DMS 273 treated with DMSO at 0.1 percent for 48 hours (cell line): ENCODE results near the gene LTO1.
A peak's percentile ranks its signal among the peaks of the same experiment; 100 is the strongest.

ENCODE experiments used
- DNase-seq: peaks from one replicate; lab custom pipeline; 2025; lab: John Stamatoyannopoulos, UW

The LTO1 gene, protein sequence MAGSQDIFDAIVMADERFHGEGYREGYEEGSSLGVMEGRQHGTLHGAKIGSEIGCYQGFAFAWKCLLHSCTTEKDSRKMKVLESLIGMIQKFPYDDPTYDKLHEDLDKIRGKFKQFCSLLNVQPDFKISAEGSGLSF

DNA sequence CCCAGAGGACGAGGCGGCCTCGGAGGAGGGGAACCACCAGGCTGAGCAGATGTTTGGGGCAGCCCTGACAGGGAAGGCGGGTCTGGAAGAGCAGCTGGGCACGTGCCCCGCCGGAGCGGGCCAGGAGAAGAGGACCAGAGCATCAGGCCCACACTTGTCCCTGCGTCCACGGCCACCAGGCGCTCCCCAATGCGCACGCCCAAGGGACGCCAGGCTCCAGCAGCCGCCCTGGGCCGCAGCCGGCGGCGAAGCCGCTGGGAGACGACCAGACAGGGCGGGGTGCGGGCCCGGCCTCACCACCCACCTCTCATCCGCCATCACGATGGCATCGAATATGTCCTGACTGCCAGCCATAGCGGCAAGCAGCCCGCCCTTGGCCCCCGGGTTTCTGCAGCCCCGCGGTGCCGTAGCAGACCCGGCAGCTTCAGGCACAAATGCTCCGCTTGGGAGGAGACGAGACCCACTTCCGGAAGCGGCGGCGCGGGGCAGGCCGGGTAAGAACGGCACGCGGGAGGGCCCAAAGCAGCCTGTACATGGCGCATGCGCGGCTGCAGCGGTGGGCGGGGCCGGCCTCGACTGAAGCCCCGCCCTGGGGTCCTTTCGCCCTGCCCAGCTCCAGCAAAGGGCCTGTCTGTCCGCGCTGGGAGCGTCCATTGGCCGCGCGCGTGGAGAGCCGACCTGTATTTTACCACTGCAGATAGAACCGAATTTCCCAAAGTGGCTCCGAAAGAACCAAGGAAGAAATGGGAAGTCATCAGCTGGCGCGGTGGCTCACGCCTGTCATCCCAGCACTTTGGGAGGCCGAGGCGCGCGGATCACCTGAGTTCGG lies at the start of gene LTO1:
Gene LTO1 (minus strand): TSS at position 468 of the 829 bp plus-strand sequence. CDS start 114 bp downstream, at position 354.
- DNase-seq, result peak; percentile 73

DNA sequence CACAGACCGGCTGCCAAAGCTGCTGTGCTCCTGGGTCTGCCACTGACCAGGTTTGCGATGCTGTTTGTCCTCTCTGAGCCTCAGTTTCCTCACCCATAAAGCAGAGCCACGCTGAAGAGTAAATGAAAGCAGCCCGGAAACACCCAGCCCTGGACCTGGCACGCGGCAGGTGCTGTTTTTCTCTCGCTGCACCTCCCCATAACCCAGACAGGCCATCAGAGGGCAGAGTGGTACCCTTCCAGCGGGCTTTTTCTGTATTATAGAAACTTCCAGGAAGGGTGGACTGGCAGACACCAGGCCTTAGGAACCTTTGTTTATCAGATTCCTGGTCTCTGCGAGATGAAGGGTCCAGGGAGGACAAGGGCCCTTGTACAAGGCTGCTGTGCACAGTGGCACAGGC lies 46.6 kb upstream of the LTO1 start:
- no peak for DNase-seq

DNA sequence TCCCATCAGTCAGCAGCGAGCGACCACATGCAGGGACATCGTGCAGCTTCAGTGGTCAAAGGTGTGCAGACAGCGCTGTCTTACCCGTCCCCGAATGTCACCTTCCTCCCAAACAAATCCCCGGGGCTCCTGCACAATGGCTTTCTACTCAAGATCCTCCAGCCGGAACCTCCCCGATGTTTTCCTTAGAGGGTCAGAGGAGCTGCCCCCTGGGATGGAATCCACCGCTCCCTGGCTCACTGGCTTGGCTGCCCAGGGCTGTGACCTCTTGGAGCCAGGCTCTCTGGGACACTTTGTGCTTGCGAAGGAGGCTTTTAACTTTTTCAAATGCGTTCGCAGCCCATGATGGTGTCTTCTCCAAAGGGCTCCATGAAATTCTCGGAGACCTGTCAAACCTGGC lies 46.0 kb upstream of the LTO1 start:
- no peak for DNase-seq

DNA sequence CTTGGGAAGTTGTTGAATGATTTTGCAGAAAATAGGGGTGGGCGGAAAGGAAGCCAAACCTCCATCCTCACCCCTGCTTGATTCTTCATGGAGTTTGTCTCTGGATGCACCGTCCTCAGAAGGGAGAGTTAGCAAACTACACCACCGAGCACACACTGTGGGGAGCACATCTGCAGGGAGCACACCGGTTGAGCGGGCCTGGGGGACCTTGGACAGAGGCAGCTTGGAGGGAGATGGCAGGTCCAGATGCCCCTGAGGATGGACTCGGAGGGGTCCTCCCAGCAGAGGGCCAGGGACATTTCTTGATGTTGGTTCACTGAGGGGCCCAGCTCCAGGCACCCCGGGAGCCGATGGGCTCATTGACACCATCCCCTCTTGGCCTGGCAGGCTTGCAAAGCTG lies 43.8 kb upstream of the LTO1 start:
- no peak for DNase-seq

DNA sequence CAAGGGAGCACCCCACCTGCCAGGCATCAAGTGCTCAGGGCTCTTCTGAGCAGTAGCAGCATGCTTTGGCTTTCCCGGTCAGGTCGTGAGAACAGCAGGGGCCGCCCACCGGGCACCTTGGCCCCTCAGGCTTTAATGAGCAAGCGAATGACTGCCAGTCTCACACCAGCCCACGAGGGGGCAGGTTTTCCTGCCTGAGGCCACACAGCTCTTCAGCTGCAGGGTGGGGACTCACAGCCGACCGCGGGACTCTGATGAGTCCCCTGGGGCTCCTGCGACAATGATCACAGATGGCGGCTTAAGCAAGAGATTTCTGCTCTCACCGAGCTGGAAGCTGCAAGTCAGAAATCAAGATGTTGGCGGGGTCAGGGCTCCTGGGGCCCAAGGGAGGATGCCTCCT lies 43.0 kb upstream of the LTO1 start:
- no peak for DNase-seq

DNA sequence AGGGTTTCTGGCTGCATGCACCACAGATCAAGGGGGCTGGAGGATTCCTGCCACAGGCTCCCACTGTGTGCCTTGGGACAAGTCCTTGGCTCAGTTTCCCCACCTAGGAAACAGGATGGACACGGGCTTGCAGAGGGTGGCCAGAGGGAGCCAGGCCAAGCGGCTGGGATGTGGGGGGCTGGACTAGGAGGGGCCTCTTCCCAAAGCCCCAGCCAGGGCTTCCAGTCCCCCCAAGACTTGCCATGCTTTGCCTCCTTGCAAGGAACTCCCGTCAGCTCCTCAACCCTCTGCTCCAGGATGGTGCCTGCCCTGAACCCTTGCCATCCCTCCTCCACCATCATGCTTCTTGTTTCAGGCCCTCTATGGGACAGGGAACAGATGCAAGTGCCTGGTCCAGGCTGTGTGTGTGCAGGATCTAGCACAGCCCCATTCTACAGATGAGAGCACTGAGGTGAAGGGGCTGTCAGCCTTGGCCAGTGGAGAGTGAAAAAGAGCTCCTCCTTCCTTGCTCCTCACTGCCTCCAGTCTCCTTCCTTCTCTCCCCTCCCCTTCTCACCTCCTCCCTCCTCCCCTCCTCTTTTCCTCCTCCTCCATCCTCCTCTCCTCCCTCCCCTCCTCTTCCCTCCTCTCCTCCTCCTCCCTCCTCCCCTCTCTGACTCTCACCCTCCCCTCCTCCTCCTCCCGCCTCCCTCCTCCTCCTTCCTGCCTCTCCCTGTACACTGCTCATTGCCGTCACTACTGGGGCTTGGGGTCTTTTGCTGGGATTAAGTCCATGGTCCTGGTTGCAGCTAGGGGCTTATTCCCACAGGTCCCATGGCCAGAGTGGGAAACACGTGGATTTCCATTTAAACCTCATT lies 42.0 kb upstream of the LTO1 start:
- no peak for DNase-seq

DNA sequence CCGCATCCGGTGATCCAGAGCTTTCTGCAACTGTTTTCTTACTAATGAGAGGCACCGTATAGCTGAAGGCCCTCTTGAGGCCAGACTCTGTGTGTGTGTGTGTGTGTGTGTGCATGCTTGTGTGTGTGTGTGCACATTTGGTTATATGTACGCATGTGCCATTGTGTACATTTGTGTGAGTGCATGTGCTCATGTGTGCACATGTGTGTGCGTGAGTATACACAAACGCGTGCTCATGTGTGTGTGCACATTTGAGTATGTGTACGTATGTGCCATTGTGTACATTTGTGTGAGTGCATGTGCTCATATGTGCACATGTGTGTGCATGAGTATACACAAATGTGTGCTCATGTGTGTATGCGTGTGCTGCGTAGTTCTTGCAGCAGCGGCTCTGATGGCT lies 40.9 kb upstream of the LTO1 start:
- no peak for DNase-seq

DNA sequence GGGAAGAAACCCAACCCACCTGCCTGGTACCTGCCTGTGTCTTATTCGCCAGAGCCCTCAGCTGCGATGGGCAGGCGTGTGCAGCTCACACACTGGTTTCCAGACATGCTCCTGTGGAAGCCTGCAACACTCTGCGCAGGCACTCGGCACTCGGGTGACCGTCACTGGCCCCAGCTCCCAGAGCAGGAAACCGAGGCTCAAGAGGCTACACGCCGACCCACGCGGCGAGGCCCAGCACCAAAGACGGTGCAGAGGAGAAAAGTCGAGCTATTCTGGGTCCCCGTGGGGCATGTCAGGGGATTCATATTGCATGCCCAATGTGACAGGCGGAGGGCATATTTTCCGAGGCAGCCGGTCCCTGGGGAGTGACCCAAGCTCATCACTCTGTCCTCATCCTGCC lies 40.3 kb upstream of the LTO1 start:
- DNase-seq, result no peak

DNA sequence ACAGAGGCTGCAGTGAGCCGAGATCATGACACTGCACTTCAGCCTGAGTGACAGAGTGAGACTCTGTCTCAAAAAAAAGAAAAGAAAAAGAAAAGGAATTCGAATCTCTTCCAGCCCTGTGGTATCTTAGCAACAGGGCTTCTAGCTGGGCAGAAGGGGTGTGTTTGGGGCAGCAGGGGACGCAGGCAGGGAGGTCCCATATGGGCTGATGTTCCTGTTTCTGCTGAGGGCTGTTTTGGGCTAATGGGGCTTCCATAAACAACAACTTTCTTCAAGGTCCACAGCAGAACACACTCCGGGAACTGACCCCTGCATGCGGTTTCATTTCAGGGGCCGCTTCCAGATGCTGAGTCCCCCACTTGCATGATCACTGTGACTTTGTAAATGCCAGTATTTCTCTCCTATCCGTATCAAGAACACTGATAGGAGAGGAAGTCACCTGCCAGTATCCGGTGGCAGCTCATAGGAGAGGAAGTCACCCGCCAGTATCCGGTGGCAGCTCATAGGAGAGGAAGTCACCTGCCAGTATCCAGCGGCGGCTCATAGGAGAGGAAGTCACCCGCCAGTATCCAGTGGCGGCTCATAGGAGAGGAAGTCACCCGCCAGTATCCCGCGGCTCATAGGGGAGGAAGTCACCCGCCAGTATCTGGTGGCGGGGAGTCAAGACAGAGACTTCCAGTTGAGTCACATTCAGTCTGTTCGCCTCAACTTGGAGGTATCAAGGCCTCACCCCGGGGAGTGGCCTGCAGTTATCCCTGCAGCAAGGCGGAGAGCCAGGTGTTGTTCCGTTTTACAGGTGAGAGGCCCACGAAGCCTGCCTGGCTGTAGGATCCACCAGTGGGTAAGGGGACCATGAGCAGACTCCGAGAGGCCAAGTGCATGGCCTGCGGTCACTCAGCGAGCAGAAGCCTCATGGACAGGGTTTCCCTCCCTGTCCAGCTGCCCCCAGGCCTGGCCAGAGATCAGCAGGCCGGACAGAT lies 37.0 kb upstream of the LTO1 start:
- no peak for DNase-seq

DNA sequence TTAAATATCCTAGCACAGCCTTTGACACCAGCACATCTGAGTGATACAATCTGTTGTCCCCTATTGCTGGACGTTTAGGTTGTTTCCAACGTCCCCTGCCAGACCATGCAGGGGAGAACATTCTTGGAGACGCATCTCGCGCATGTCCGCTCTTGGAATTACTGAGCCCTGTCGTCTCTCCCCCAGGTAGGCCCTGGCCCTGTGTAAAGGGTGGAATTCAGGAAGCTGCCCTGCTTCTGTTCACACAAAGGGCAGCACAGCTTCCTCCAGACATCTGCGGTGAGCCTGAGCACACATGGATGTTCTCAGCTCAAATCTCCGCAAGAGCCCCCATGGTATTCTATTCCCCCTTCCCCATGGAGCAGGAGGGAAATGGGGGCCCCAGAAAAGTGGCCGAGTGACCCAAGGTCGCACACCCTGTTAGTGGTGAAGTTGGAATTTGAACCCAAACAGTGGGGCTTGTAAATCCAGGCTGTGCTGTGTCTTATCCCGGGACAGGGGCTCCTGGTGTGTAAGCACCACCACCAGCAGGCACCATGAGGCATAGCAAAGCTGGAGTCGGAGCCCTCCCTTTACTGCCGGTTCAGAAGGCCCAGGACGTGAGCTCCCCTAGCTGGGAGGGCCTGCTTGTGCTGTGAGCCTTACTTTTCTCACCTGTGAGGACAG lies 33.7 kb upstream of the LTO1 start:
- DNase-seq, result no peak

DNA sequence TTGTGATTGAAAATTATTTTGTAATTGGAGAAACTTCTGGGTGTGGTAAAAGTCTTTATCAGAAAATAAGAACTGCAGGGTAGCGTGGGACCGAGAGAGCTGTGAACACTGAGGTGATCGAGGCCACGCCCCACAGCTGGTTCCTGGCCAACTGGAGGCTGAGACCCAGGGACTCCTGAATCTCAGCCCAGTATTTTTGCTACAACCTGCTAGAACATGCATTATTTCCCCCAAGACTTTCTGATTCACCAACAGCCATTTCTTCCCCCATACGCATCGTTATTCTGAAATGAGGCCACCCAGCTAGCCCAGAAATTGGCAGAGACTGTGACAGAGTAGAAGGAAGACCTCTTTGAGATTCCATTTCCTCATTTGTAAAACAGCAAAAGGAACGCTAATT lies 32.0 kb upstream of the LTO1 start:
- DNase-seq, result no peak

DNA sequence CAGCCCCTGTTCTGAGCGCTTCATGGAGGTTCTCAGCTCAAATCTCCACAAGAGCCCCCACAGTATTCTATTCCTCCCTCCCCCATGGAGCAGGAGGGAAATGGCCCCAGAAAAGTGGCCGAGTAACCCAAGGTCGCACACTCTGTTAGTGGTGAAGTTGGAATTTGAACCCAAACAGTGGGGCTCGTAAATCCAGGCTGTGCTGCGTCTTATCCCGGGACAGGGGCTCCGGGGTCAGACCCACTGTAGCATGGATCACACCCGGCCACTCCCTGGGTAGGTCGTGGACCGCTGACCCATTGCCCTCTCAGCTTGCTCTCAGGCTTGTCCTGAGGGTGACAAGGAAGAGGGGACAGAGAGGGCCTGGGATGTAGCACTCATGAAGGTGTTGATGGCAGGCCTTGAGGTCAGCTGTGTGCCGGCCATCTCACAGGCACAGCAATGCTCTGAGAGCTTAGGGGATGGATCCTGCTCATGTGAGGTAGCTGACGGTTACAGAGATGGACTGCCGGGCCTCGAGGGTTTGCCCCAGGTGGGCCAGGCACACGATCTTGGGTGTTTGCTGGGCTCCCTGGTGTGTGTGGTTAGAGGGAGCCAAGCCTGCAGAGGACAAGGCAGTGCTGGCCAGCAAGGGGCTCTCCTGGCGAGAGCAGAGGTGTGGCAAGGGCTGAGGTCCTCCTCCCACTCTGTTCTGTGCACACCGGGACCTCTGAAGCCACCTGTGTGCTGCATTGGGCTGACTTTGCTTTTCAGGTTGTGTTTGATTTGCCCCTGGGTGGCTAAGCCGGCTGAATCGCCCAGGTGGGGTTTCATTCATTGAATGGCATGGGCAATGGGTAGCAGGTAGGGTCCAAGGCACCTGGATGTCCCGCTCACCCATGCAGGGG lies 31.0 kb upstream of the LTO1 start:
- no peak for DNase-seq

DNA sequence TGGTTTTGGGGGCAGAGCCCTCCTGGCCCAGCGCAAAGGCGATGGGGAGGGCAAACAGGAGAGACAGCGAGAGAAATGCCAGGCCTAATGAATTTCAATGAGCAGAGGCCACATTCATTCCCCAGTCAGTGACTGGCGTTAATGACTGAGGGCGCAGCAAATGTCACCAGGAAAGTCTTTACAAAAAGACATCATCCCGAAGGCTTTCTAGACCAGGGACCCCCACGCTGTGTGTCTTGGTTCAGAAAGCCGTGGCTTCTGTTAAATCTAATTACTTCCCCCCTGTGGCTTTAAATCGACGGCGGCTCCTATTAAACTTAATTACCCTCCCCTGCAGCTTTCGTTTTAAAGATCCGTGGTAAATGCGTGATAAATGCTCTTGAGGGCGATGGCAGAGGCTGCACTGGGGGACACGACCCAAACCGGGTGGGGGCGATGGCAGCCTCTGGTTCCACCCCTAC lies 30.2 kb upstream of the LTO1 start:
- DNase-seq, result no peak

DNA sequence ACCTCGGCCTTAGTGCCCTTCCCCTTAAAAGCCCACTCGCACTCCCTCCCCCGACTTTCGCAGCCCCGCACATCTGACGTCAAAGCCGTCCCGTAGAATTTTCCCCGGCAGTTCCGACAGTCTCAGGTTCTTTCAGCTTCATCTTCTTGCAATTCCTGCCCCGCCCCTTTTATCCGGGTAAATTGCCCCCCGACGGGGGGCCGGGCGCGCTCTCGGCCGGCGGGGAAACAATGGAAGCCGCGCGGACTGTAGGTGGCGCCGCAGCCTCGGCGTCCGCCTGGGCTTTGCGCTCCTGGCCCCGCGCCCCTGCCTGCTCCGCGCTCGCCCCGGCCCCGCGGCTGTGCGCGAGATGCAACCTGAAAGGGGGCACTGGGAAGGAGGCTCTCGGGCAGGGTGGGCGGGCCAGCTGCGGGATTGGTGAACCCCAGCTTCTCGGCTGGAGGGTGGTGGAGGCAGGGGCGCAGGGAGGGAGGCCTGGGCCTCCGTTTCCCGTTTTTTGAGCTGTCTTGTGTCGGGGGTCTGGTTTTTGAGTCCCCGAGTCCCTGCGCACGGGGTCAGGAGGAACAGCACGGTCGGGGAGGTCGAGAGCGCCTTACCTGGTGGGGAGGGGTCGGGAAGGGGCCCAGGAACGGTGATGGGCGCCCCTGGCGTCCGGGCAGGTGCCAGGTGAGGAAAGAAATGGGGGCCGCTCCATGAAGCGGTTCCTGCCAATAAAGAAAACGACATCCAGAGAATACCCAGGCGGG lies 29.5 kb upstream of the LTO1 start:
- DNase-seq, result no peak

DNA sequence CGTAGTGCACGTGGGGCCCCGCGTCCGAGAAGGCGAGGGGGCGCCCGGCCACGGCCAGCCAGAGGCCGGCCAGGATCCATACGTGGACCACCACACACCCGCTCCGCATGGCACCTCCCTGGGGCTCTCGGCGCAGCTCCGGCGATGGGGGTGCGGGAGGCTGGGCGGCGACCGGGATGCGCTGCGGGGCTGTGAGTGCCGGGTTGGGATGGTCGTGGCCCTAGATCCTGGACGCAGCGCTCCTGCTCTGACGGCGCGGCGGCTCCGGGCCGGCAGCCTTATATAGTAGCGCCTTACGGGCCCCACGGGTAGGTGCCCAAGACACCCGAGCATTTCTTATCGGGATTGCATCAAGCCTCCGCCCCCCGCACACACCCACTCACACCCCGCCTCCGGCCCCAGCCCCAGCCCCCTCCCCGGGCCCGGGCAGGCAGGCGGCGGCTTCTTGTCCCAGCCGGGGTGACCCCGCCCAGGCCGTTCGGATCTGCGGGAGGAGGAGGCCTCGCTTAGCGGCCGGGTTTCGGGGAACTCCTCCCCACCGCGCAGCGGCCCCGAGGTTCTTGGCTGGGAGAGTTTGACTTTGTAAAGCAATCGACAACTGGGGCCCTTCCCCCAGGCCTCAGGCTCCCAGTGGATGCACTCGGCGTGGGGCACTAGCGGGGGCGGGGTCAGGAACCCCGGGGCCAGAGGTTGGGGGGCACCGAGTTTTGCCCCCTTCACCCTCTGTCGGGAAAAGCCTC lies 28.8 kb upstream of the LTO1 start, which contains the start of gene FGF19:
Gene FGF19 (minus strand): TSS at position 255 of the 740 bp plus-strand sequence. CDS start 146 bp downstream, at position 109.
- DNase-seq, result no peak

DNA sequence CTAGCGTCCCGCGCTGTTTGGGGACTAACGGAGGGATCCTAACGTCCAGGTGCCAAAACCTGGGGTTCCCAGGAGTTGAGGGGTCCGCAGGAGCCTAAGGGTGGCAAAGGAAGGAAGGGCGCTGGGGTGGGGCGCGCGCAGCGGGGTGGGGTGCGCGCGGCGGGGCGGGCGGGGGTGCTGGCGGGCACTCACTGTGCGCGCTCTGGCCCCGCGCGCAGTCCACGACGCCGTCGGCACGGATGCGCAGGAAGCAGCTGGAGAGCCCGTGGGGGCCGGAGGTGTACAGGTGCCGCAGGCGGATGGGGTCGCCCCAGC lies 28.3 kb upstream of the LTO1 start:
- no peak for DNase-seq

DNA sequence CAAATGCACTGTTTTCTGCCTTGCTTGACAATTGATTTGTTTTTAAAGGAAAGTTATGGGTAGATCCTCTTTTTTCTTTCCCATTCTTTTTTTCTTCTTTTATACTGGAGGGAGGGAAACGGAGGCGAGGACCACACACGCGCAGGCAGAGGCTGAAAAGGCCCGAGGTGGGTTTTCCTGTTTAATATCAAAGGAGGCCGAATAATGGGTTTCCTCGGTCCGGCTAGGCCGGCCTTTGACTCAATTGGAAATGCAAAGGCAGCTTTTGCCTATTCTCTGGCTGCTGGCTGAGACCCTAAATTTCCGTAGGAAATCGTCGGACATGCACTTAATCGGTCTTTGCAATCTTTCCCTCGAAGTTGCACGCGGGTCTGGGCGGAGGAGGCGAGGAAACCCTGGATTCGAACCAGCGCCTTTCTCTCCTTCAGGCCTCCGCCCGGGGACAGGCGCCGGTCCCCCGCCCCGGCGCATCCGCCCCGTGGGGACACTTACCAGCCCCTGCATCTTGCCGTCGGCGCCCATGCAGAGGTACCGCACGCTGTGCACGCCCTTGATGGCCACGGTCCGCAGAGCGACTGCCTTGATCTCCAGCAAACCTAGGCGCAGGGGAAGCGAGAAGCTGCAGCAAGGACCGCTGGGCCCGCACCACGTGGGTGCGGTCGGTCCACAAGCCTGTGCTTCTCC lies 27.8 kb upstream of the LTO1 start:
- no peak for DNase-seq

DNA sequence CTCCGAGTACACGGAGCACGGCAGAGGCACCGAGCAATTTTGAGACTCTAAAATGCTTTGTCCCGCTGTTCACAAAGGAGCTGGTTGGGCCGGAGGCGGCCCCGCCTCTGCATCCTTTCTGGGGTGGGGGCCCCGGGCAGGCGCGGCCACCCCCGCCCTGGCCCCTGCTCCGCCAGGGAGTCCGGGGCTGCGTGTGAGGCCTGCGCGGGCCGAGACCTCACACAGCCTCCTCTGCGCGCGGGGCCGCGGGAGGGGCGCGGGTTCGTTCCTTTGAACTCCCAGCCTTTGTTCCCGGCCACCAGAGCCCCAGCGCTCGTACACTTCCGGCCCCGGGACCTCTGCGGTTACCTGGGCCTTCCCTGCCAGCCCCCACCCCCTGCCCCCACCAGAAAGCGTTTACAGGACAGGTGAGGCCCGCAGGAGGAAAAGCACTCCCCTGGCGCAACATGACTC lies 27.1 kb upstream of the LTO1 start:
- DNase-seq, result no peak
